Measurements from ENCODE around the gene INAFM2. TPM values are rescaled to one million over a fixed set of nuclear protein-coding genes. Genes with fewer than 3 reads are reported as not detected.

Gene INAFM2
- total RNA-seq, 1 donor from 2014 or later = 11.5 TPM

DNA sequence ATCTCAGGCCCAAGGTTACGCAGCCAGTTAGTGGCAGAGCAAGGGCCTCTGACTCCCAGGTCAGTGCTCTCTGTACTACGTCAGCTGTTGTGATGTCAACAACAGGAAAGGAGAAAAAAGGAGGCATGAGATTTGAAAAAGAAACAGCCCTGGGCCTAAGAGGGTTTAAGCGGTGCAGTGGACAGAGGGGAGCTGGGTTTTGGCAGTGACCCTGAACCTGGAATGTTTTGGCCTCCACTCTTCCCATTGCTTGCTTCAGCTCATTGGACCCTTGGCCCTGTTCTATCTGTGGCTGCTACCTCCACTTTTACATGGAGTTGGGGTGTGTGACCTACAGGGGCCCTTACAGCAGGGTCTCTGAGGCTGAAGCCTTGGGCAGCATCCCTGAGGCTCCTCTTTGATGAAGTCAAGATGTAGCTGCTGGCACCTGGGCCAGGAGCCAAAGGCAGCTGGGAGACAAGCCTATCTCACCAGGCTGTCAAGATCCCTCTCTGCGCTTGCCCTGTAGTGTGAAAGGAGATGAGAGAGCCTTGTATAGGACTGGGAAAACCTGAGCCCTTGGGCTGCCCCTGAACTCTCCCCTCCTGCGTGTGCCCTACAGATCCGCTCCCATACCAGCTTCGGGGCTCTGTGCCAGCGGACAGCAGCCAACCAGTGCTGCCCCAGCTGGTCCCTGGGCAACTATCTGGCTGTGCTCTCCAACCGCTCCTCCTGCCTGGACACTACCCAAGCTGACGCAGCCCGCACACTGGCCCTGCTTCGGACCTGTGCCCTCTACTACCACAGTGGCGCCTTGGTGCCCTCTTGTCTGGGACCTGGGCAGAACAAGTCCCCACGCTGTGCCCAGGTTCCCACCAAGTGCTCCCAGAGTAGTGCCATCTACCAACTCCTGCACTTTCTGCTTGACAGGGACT, 43.2 kb downstream of the INAFM2 start:
- Histone ChIP-seq H3K4me3 (ENCODE audit: low read length in 3 of 3) (peak overlapping the region in 2 of 3 donors; percentile 6 to 52), H3K4me1 (ENCODE audit: control insufficient read depth in 3 of 3, insufficient read depth in 3 of 3, low read length in 3 of 3) (peaks cover 19 to 33% (median 32%) of the 10 kb centered on the region in 3 donors), H3K27me3 (ENCODE audit: control insufficient read depth in 3 of 3, insufficient read depth in 3 of 3, low read length in 3 of 3) (no peaks in the 10 kb centered on the region), H3K36me3 (ENCODE audit: control insufficient read depth in 3 of 3, insufficient read depth in 3 of 3, low read length in 3 of 3) (no peaks in the 10 kb centered on the region), H3K9me3 (ENCODE audit: control insufficient read depth in 3 of 3, low read length in 3 of 3) (no peaks in the 10 kb centered on the region), H3K9ac (ENCODE audit: low read depth in 1 of 3, low read length in 3 of 3) (peak overlapping the region in 1 of 3 donors; percentile 68), H3K27ac (ENCODE audit: low read depth, low read length) (peak overlapping the region; percentile 45)

DNA sequence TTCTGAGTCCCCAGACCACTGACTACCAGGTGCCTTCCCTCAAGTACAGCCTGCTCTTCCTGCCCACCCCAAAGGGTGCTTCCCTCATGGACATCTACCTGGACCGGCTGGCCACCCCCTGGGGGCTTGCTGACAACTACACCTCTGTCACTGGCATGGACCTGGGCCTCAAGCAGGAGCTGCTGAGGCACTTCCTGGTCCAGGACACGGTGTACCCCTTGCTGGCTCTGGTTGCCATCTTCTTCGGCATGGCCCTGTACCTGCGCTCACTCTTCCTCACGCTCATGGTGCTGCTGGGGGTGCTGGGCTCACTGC, 43.8 kb downstream of the INAFM2 start:
- H3K36me3 ChIP-seq (ENCODE audit: control insufficient read depth in 3 of 3, insufficient read depth in 3 of 3, low read length in 3 of 3) = no peaks in the 10 kb centered on the region
- no peaks in the 10 kb centered on the region for H3K27me3 ChIP-seq (ENCODE audit: control insufficient read depth in 3 of 3, insufficient read depth in 3 of 3, low read length in 3 of 3)
- H3K9ac ChIP-seq (ENCODE audit: low read depth in 1 of 3, low read length in 3 of 3) = peak overlapping the region in 2 of 3 donors; percentile 27 to 68
- H3K9me3 ChIP-seq (ENCODE audit: control insufficient read depth in 3 of 3, low read length in 3 of 3) = no peaks in the 10 kb centered on the region
- peaks cover 19 to 33% (median 32%) of the 10 kb centered on the region in 3 donors for H3K4me1 ChIP-seq (ENCODE audit: control insufficient read depth in 3 of 3, insufficient read depth in 3 of 3, low read length in 3 of 3)
- H3K4me3 ChIP-seq (ENCODE audit: low read length in 3 of 3) = peak overlapping the region; percentile 10 to 67 (median 52)
- H3K27ac ChIP-seq (ENCODE audit: low read depth, low read length) = peak overlapping the region; percentile 45

DNA sequence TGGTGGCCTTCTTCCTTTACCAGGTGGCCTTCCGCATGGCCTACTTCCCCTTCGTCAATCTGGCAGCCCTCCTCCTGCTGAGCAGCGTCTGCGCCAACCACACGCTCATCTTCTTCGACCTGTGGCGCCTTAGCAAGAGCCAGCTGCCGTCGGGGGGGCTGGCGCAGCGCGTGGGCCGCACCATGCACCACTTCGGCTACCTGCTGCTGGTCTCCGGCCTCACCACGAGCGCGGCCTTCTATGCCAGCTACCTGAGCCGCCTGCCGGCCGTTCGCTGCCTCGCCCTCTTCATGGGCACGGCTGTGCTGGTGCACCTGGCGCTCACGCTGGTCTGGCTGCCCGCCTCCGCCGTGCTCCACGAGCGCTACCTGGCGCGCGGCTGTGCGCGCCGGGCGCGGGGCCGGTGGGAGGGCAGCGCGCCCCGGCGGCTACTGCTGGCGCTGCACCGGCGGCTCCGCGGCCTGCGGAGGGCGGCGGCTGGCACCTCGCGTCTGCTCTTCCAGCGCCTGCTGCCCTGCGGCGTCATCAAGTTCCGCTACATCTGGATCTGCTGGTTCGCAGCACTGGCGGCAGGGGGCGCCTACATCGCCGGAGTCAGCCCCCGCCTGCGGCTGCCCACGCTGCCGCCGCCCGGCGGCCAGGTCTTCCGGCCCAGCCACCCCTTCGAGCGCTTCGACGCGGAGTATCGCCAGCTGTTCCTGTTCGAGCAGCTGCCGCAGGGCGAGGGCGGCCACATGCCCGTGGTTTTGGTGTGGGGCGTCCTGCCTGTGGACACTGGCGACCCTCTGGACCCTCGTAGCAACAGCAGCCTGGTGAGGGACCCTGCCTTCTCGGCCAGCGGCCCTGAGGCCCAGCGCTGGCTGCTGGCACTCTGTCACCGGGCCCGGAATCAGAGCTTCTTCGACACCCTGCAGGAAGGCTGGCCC, 44.5 kb downstream of the INAFM2 start:
- H3K27ac ChIP-seq (ENCODE audit: low read depth, low read length) = peak overlapping the region; percentile 45
- peak overlapping the region in 2 of 3 donors; percentile 12 to 68 for H3K9ac ChIP-seq (ENCODE audit: low read depth in 1 of 3, low read length in 3 of 3)

DNA sequence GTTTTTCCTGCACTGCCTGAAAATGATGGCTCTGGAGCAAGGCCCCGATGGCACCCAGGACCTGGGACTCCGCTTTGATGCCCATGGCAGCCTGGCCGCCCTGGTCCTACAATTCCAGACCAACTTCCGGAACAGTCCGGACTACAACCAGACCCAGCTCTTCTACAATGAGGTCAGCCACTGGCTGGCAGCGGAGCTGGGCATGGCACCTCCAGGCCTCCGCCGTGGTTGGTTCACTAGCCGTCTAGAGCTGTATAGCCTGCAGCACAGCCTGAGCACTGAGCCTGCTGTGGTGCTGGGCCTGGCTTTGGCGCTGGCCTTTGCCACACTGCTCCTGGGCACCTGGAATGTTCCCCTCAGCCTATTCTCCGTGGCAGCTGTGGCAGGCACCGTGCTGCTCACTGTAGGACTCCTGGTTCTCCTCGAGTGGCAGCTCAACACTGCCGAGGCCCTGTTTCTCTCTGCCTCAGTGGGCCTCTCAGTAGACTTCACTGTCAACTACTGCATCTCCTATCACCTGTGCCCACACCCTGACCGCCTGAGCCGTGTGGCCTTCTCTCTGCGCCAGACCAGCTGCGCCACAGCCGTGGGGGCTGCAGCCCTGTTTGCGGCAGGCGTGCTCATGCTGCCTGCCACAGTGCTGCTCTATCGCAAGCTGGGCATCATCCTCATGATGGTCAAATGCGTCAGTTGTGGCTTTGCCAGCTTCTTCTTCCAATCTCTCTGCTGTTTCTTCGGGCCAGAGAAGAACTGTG, 45.4 kb downstream of the INAFM2 start:
- Histone ChIP-seq H3K27ac (ENCODE audit: low read depth, low read length) (no peak overlapping the region), H3K9me3 (ENCODE audit: control insufficient read depth in 3 of 3, low read length in 3 of 3) (no peaks in the 10 kb centered on the region), H3K36me3 (ENCODE audit: control insufficient read depth in 3 of 3, insufficient read depth in 3 of 3, low read length in 3 of 3) (no peaks in the 10 kb centered on the region), H3K4me3 (ENCODE audit: low read length in 3 of 3) (peak overlapping the region in 1 of 3 donors; percentile 58), H3K27me3 (ENCODE audit: control insufficient read depth in 3 of 3, insufficient read depth in 3 of 3, low read length in 3 of 3) (no peaks in the 10 kb centered on the region), H3K4me1 (ENCODE audit: control insufficient read depth in 3 of 3, insufficient read depth in 3 of 3, low read length in 3 of 3) (peaks cover 19 to 33% (median 32%) of the 10 kb centered on the region in 3 donors), H3K9ac (ENCODE audit: low read depth in 1 of 3, low read length in 3 of 3) (no peak overlapping the region)

More for the DNA sequence above, 44.5 kb downstream of the INAFM2 start:
- Histone ChIP-seq H3K9me3 (ENCODE audit: control insufficient read depth in 3 of 3, low read length in 3 of 3) (no peaks in the 10 kb centered on the region), H3K36me3 (ENCODE audit: control insufficient read depth in 3 of 3, insufficient read depth in 3 of 3, low read length in 3 of 3) (no peaks in the 10 kb centered on the region), H3K4me1 (ENCODE audit: control insufficient read depth in 3 of 3, insufficient read depth in 3 of 3, low read length in 3 of 3) (peaks cover 19 to 33% (median 32%) of the 10 kb centered on the region in 3 donors), H3K27me3 (ENCODE audit: control insufficient read depth in 3 of 3, insufficient read depth in 3 of 3, low read length in 3 of 3) (no peaks in the 10 kb centered on the region), H3K4me3 (ENCODE audit: low read length in 3 of 3) (peak overlapping the region; percentile 10 to 67 (median 52))

GRCh38 chr15:40369474-40369869, 46.0 kb downstream of the INAFM2 start:
- no peak overlapping the region for H3K9ac ChIP-seq (ENCODE audit: low read depth in 1 of 3, low read length in 3 of 3)
- no peaks in the 10 kb centered on the region for H3K9me3 ChIP-seq (ENCODE audit: control insufficient read depth in 3 of 3, low read length in 3 of 3)
- no peaks in the 10 kb centered on the region for H3K27me3 ChIP-seq (ENCODE audit: control insufficient read depth in 3 of 3, insufficient read depth in 3 of 3, low read length in 3 of 3)
- H3K4me3 ChIP-seq (ENCODE audit: low read length in 3 of 3) = no peak overlapping the region
- no peaks in the 10 kb centered on the region for H3K36me3 ChIP-seq (ENCODE audit: control insufficient read depth in 3 of 3, insufficient read depth in 3 of 3, low read length in 3 of 3)
- peaks cover 19 to 33% (median 32%) of the 10 kb centered on the region in 3 donors for H3K4me1 ChIP-seq (ENCODE audit: control insufficient read depth in 3 of 3, insufficient read depth in 3 of 3, low read length in 3 of 3)
- H3K27ac ChIP-seq (ENCODE audit: low read depth, low read length) = no peak overlapping the region

DNA sequence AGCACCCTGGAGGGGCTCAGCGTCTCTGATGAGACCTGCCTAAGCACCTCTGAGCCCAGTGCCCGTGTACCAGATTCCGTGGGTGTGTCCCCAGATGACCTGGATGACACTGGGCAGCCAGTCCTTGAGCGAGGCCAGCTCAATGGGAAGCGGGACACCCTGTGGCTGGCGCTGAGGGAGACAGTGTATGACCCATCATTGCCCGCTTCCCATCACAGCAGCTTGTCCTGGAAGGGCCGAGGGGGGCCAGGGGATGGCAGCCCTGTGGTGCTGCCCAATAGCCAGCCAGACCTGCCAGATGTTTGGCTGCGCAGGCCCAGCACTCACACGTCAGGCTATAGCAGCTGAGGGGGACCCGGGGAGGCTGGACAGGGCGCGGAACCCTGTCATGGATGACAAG, 46.5 kb downstream of the INAFM2 start:
- Histone ChIP-seq H3K9me3 (ENCODE audit: control insufficient read depth in 3 of 3, low read length in 3 of 3) (no peaks in the 10 kb centered on the region), H3K36me3 (ENCODE audit: control insufficient read depth in 3 of 3, insufficient read depth in 3 of 3, low read length in 3 of 3) (no peaks in the 10 kb centered on the region), H3K4me1 (ENCODE audit: control insufficient read depth in 3 of 3, insufficient read depth in 3 of 3, low read length in 3 of 3) (peaks cover 19 to 32% (median 31%) of the 10 kb centered on the region in 3 donors), H3K9ac (ENCODE audit: low read depth in 1 of 3, low read length in 3 of 3) (no peak overlapping the region), H3K27me3 (ENCODE audit: control insufficient read depth in 3 of 3, insufficient read depth in 3 of 3, low read length in 3 of 3) (no peaks in the 10 kb centered on the region), H3K4me3 (ENCODE audit: low read length in 3 of 3) (no peak overlapping the region), H3K27ac (ENCODE audit: low read depth, low read length) (no peak overlapping the region)

GRCh38 chr15:40372981-40373380, 49.5 kb downstream of the INAFM2 start:
- no peak overlapping the region for H3K27ac ChIP-seq (ENCODE audit: low read depth, low read length)
- no peaks in the 10 kb centered on the region for H3K27me3 ChIP-seq (ENCODE audit: control insufficient read depth in 3 of 3, insufficient read depth in 3 of 3, low read length in 3 of 3)
- no peak overlapping the region for H3K9ac ChIP-seq (ENCODE audit: low read depth in 1 of 3, low read length in 3 of 3)
- H3K9me3 ChIP-seq (ENCODE audit: control insufficient read depth in 3 of 3, low read length in 3 of 3) = no peaks in the 10 kb centered on the region
- no peaks in the 10 kb centered on the region for H3K36me3 ChIP-seq (ENCODE audit: control insufficient read depth in 3 of 3, insufficient read depth in 3 of 3, low read length in 3 of 3)
- peaks cover 3 to 5% (median 4%) of the 10 kb centered on the region in 3 donors for H3K4me1 ChIP-seq (ENCODE audit: control insufficient read depth in 3 of 3, insufficient read depth in 3 of 3, low read length in 3 of 3)
- H3K4me3 ChIP-seq (ENCODE audit: low read length in 3 of 3) = no peak overlapping the region

Other genes starting within 250 kb of the INAFM2 start
- gene BMF, start 214.8 kb upstream of the INAFM2 start, total RNA-seq = 8.4 TPM
- 8.4 TPM for gene BUB1B, start 162.6 kb upstream of the INAFM2 start, total RNA-seq
- 1.0 TPM for gene PAK6, start 84.6 kb upstream of the INAFM2 start, total RNA-seq
- gene ANKRD63, start 40.6 kb upstream of the INAFM2 start, total RNA-seq = not detected
- 3.7 TPM for gene PLCB2, start 15.8 kb upstream of the INAFM2 start, total RNA-seq
- gene CCDC9B, start 17.2 kb downstream of the INAFM2 start, total RNA-seq = 2.1 TPM
- not detected for gene PHGR1, start 27.3 kb downstream of the INAFM2 start, total RNA-seq
- under 0.01 TPM for gene DISP2, start 34.5 kb downstream of the INAFM2 start, total RNA-seq
- gene KNSTRN, start 59.0 kb downstream of the INAFM2 start, total RNA-seq = 15.7 TPM
- gene IVD, start 82.1 kb downstream of the INAFM2 start, total RNA-seq = 33.4 TPM
- 9.4 TPM for gene BAHD1, start 117.3 kb downstream of the INAFM2 start, total RNA-seq
- gene CHST14, start 147.3 kb downstream of the INAFM2 start, total RNA-seq = 6.8 TPM
- 11.0 TPM for gene CCDC32, start 241.3 kb downstream of the INAFM2 start, total RNA-seq
- gene RPUSD2, start 245.6 kb downstream of the INAFM2 start, total RNA-seq = 10.4 TPM